HepG2 (cell line): ENCODE data around the gene BANP. TPM values are rescaled to one million over a fixed set of nuclear protein-coding genes. Genes with fewer than 3 reads are reported as not detected.

Experiments
- ATAC-seq: fragments of 200-7000 bp; cut with Tn5 transposase; 3 replicates; pipeline ENCODE4 v1.9.1; 2020; ENCODE audit warnings: mild to moderate bottlenecking, moderate library complexity
- BruUV-seq: library from RNA; stranded (reverse); fragments of 400-500 nt; replicated peaks from 2 replicates; lab custom pipeline; 2021; lab: Mats Ljungman, UMichigan
- CTCF ChIA-PET: fragments of 300-600 bp; formaldehyde crosslinking; extraction: SDS; loops from one replicate; lab custom pipeline; 2021; ENCODE audit warnings: low total read pairs, inconsistent platforms, low intra/inter-chr PET ratio; lab: Yijun Ruan, JAX
- POLR2A ChIA-PET: fragments of 350-600 bp; sonication (Branson Sonifier 250); formaldehyde crosslinking; loops from one replicate; lab custom pipeline; 2020; ENCODE audit warnings: antibody characterized with exemption, inconsistent platforms; lab: Yijun Ruan, JAX
- DNase-seq: peaks from one replicate; pipeline ENCODE4 v3.0.0-alpha.2; 2015; ENCODE audit warnings: low spot score
- FAIRE-seq: peaks from 3 replicates; lab custom pipeline; 2011; peaks lifted over from hg19 to GRCh38; lab: Jason Lieb, UNC
- H2AFZ ChIP-seq: one replicate; pipeline ENCODE4 v1.6.1; 2011; ENCODE audit warnings: low read length, inconsistent platforms
- H3K27ac ChIP-seq: fragments of 300-600 bp; 3 replicates; pipeline ENCODE4 v1.8.0; 2011; ENCODE audit warnings: mixed run types, mild to moderate bottlenecking, mixed read lengths, low read length, inconsistent platforms; ENCODE audit not compliant: insufficient read depth; ENCODE audit errors: extremely low read length
- H3K27me3 ChIP-seq, 2 experiments: fragments of 200-600 bp in 1 of 2; 2 replicates in 1 of 2; 3 replicates in 1 of 2; pipeline versions ENCODE4 v1.6.0 to v1.8.0; 2011; ENCODE audit warnings: low read length in 2 of 2, mild to moderate bottlenecking in 2 of 2, moderate library complexity in 2 of 2, inconsistent platforms in 1 of 2; ENCODE audit not compliant: insufficient read depth in 2 of 2, control insufficient read depth in 1 of 2
- H3K36me3 ChIP-seq, 2 experiments: fragments of 200-600 bp in 1 of 2; replicated peaks in 1 of 2; 2 replicates in 1 of 2; 3 replicates in 1 of 2; pipeline versions ENCODE4 v1.5.1 to v1.8.0; 2011; ENCODE audit warnings: low read length in 2 of 2, inconsistent platforms in 1 of 2; ENCODE audit not compliant: insufficient read depth in 2 of 2, control insufficient read depth in 1 of 2
- H3K4me1 ChIP-seq: 2 replicates; pipeline ENCODE4 v1.5.1; 2012; ENCODE audit warnings: low read length, inconsistent platforms; ENCODE audit not compliant: insufficient read depth
- H3K4me2 ChIP-seq: 2 replicates; pipeline ENCODE4 v1.6.0; 2011; ENCODE audit warnings: low read depth, low read length, inconsistent platforms
- H3K4me3 ChIP-seq, 3 experiments: fragments of 200-600 bp in 1 of 3; sonication (generic), shearing (Covaris generic) in 1 of 3; replicated peaks in 1 of 3; 2 replicates each; pipeline ENCODE4 v1.5.1; 2011 to 2016; ENCODE audit warnings: low read length in 3 of 3, inconsistent platforms in 2 of 3, low read depth in 2 of 3, mild to moderate bottlenecking in 2 of 3, control low read depth in 1 of 3, mixed read lengths in 1 of 3; ENCODE audit not compliant: insufficient read depth in 1 of 3
- H3K79me2 ChIP-seq: one replicate; pipeline ENCODE4 v1.6.1; 2011; ENCODE audit warnings: low read length, inconsistent platforms; ENCODE audit not compliant: insufficient read depth
- H3K9ac ChIP-seq: 2 replicates; pipeline ENCODE4 v1.6.0; 2011; ENCODE audit warnings: mild to moderate bottlenecking, low read depth, low read length, inconsistent platforms; ENCODE audit not compliant: insufficient read depth
- H3K9me3 ChIP-seq: 2 replicates; pipeline ENCODE4 v1.5.1; 2012; ENCODE audit warnings: mild to moderate bottlenecking, low read length
- H4K20me1 ChIP-seq: 2 replicates; pipeline ENCODE4 v1.6.0; 2011; ENCODE audit warnings: inconsistent platforms, mild to moderate bottlenecking, low read length, moderate library complexity; ENCODE audit not compliant: insufficient read depth
- ARNT2 ChIP-seq: sonication (generic); formaldehyde crosslinking; IDR thresholded peaks from 2 replicates; pipeline ENCODE4 v1.8.0; 2022; ENCODE audit warnings: mild to moderate bottlenecking, low read depth, missing genetic modification reagents, moderate library complexity
- ASH2L ChIP-seq: fragments of 300-600, 200-600 bp; sonication (generic); IDR thresholded peaks from 2 replicates; pipeline ENCODE4 v1.7.0; 2017; ENCODE audit warnings: low read depth, mild to moderate bottlenecking, moderate library complexity, mixed read lengths, low read length; ENCODE audit not compliant: insufficient read length
- ATF2 ChIP-seq: sonication (generic); formaldehyde crosslinking; IDR thresholded peaks from 2 replicates; pipeline ENCODE4 v1.4.0; 2020; ENCODE audit warnings: missing genetic modification reagents
- BATF2 ChIP-seq: sonication (generic); formaldehyde crosslinking; IDR thresholded peaks from 2 replicates; pipeline ENCODE4 v1.8.0; 2022; ENCODE audit warnings: mild to moderate bottlenecking, missing genetic modification reagents, moderate library complexity
- EHMT2 ChIP-seq: fragments of 200-600 bp; sonication (generic); IDR thresholded peaks from 2 replicates; pipeline ENCODE4 v1.7.0; 2017; ENCODE audit warnings: antibody characterized with exemption, low read depth, low read length, borderline replicate concordance
- ERF ChIP-seq: IDR thresholded peaks from 2 replicates; pipeline ENCODE4 v1.6.1; 2018; ENCODE audit warnings: missing biosample characterization, missing genetic modification reagents
- HIVEP1 ChIP-seq: sonication (generic); formaldehyde crosslinking; IDR thresholded peaks from 2 replicates; pipeline ENCODE4 v1.4.0; 2020; ENCODE audit warnings: mild to moderate bottlenecking, missing genetic modification reagents
- HOXA3 ChIP-seq: sonication (generic); formaldehyde crosslinking; IDR thresholded peaks from 2 replicates; pipeline ENCODE4 v1.5.0; 2020; ENCODE audit warnings: missing genetic modification reagents
- IRF2 ChIP-seq: IDR thresholded peaks from 2 replicates; pipeline ENCODE4 v1.6.1; 2018; ENCODE audit warnings: missing genetic modification reagents, missing compliant biosample characterization
- JDP2 ChIP-seq: sonication (generic); formaldehyde crosslinking; IDR thresholded peaks from 2 replicates; pipeline ENCODE4 v1.8.1; 2022; ENCODE audit warnings: missing genetic modification reagents, borderline replicate concordance
- NCOA2 ChIP-seq: sonication (generic); formaldehyde crosslinking; IDR thresholded peaks from 2 replicates; pipeline ENCODE4 v1.8.0; 2022; ENCODE audit warnings: inconsistent platforms
- RCOR2 ChIP-seq: IDR thresholded peaks from 2 replicates; pipeline ENCODE4 v1.6.1; 2016; ENCODE audit warnings: missing biosample characterization, missing genetic modification reagents
- SCMH1 ChIP-seq: sonication (generic); formaldehyde crosslinking; IDR thresholded peaks from 2 replicates; pipeline ENCODE4 v1.9.0; 2021; ENCODE audit warnings: missing genetic modification reagents, mild to moderate bottlenecking, borderline replicate concordance
- SIX1 ChIP-seq: sonication (generic); formaldehyde crosslinking; IDR thresholded peaks from 2 replicates; pipeline ENCODE4 v1.4.0; 2020; ENCODE audit warnings: missing genetic modification reagents, borderline replicate concordance
- SMARCE1 ChIP-seq: fragments of 450-650 bp; IDR thresholded peaks from 2 replicates; pipeline ENCODE4 v1.6.1; 2017; ENCODE audit warnings: borderline replicate concordance
- ZNF160 ChIP-seq: sonication (generic); formaldehyde crosslinking; IDR thresholded peaks from 2 replicates; pipeline ENCODE4 v1.8.0; 2022; ENCODE audit warnings: mild to moderate bottlenecking, inconsistent platforms, missing genetic modification reagents
- ZNF17 ChIP-seq: sonication (generic); formaldehyde crosslinking; IDR thresholded peaks from 2 replicates; pipeline ENCODE4 v1.5.0; 2020; ENCODE audit warnings: mild to moderate bottlenecking, missing genetic modification reagents
- ZNF597 ChIP-seq: sonication (generic); formaldehyde crosslinking; IDR thresholded peaks from 2 replicates; pipeline ENCODE4 v1.5.0; 2020; ENCODE audit warnings: missing genetic modification reagents
- ZNF652 ChIP-seq: IDR thresholded peaks from 2 replicates; pipeline ENCODE4 v1.6.1; 2016; ENCODE audit warnings: low read depth, borderline replicate concordance
- ZNF891 ChIP-seq: sonication (generic); formaldehyde crosslinking; IDR thresholded peaks from 2 replicates; pipeline ENCODE4 v1.5.0; 2020; ENCODE audit warnings: mild to moderate bottlenecking, missing genetic modification reagents
- ZSCAN12 ChIP-seq: sonication (generic); formaldehyde crosslinking; IDR thresholded peaks from 2 replicates; pipeline ENCODE4 v1.9.0; 2021; ENCODE audit warnings: mild to moderate bottlenecking, missing genetic modification reagents
- WGBS: methylation state at CpG from one replicate; pipeline ENCODE4 v1.1.6; 2017; ENCODE audit warnings: low lambda C conversion rate; 5-methylcytosine and 5-hydroxymethylcytosine counted together
- in situ Hi-C: cut with HindIII; loops from 2 replicates; pipeline ENCODE4 v1.10.0; 2017; ENCODE audit warnings: low pct_unique_long_range_greater_than_20kb; ENCODE audit not compliant: extremely low pct_ligation_motif_present
- intact Hi-C: fragments of 100-400 bp; cut with micrococcal nuclease; formaldehyde crosslinking; loops from one replicate; pipeline ENCODE4 v1.10.0; 2022; ENCODE audit not compliant: unreplicated experiment
- polyA plus RNA-seq, 8 experiments: library from polyadenylated mRNA; depleted of rRNA in 3 of 8; stranded (reverse) in 7 of 8; unstranded in 1 of 8; fragments of >200 nt; fragmentation: Illumina TruSeq in 4 of 8; extraction: Trizol in 4 of 8; gene quantifications; 2 replicates each; pipeline versions ENCODE4 v1.2.1 to v1.2.3, GENCODE V29; 2011 to 2016; ENCODE audit warnings: low read depth in 4 of 8, missing spikeins in 1 of 8, mixed read lengths in 1 of 8; ENCODE audit not compliant: insufficient read depth in 1 of 8
- total RNA-seq, 5 experiments: library from RNA; depleted of rRNA; stranded (reverse); fragments of >200 nt; fragmentation: Illumina TruSeq; extraction: Trizol; gene quantifications; 2 replicates each; pipeline ENCODE4 v1.2.3, GENCODE V29; 2016; ENCODE audit warnings: low read depth in 1 of 5
- TF ChIP-seq, protein P1 (sequence below): sonication (generic); formaldehyde crosslinking; IDR thresholded peaks from 2 replicates; pipeline ENCODE4 v1.5.0; 2020; ENCODE audit warnings: mild to moderate bottlenecking, missing genetic modification reagents, moderate library complexity

Gene BANP
- total and polyA plus RNA-seq, 2 of the 13 experiments (the other 11 are each of a cell fraction or from before 2014, with no cell fraction given): 20.2 to 23.8 TPM

GRCh38 chr16:87971933-87972332 is 20.7 kb downstream of the BANP start (continued):
- TF ChIP-seq, protein P1, sequence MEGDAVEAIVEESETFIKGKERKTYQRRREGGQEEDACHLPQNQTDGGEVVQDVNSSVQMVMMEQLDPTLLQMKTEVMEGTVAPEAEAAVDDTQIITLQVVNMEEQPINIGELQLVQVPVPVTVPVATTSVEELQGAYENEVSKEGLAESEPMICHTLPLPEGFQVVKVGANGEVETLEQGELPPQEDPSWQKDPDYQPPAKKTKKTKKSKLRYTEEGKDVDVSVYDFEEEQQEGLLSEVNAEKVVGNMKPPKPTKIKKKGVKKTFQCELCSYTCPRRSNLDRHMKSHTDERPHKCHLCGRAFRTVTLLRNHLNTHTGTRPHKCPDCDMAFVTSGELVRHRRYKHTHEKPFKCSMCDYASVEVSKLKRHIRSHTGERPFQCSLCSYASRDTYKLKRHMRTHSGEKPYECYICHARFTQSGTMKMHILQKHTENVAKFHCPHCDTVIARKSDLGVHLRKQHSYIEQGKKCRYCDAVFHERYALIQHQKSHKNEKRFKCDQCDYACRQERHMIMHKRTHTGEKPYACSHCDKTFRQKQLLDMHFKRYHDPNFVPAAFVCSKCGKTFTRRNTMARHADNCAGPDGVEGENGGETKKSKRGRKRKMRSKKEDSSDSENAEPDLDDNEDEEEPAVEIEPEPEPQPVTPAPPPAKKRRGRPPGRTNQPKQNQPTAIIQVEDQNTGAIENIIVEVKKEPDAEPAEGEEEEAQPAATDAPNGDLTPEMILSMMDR (CRISPR knock-in tag): no peak
- no peak for TF ChIP-seq SCMH1 (CRISPR knock-in tag)
- no peak for TF ChIP-seq ZNF652 (CRISPR knock-in tag)
- TF ChIP-seq SIX1 (CRISPR knock-in tag): no peak
- no peak for TF ChIP-seq HIVEP1 (CRISPR knock-in tag)
- TF ChIP-seq ASH2L: peak; percentile 32
- TF ChIP-seq SMARCE1: no peak
- no peak for TF ChIP-seq ATF2
- TF ChIP-seq ZSCAN12 (CRISPR knock-in tag): no peak

DNA sequence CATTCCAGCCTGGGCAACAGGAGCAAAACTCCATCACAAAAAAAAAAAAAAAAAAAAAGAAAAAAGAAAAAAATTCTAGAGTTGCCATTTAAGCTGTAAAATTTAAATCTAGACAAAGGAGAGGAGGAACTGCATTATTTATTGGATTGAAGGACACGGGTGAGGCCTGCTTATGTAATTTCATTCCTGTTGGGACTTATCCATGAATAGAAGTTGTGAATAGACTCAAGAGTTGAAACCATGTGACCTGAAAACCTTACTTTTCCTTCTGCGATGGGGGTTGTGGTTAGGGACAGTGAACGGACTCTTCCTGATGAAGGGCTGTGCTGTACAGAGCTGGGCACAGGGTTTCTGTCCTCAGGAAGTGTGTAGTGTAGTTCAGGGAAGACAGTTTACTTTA is 22.5 kb downstream of the BANP start:
- Histone ChIP-seq H3K9me3 (peaks cover 24% of the 10 kb centered on the region), H3K4me3 (no peak overlapping the region), H3K79me2 (peaks cover 40% of the 10 kb centered on the region), H3K4me1 (0 out of 2 replicates have a peak, but pooled peaks cover under 1% of the 10 kb centered on the region), H2AFZ (no peak overlapping the region), H4K20me1 (no peaks in the 10 kb centered on the region), H3K27me3 (no peaks in the 10 kb centered on the region), H3K27ac (no peak overlapping the region), H3K9ac (no peak overlapping the region), H3K36me3 (peaks cover 1 to 11% of the 10 kb centered on the region in 2 experiments; a peak in 1 of 5 replicates), H3K4me2 (no peak overlapping the region)
- ChIA-PET POLR2A (no interaction called here), CTCF (no interaction called here)
- intact Hi-C loops: no loop called here
- WGBS: 99% methylated on average over 3 of the region's 3 CpGs
- FAIRE-seq (no peak), ATAC-seq (no peak), DNase-seq (no peak)
- in situ Hi-C loops: no loop called here
- BruUV-seq: no TSS peak
- TF ChIP-seq ERF: no peak
- TF ChIP-seq EHMT2: no peak
- TF ChIP-seq IRF2 (CRISPR knock-in tag): no peak
- no peak for TF ChIP-seq ZNF17
- TF ChIP-seq RCOR2 (CRISPR knock-in tag): no peak
- no peak for TF ChIP-seq NCOA2 (CRISPR knock-in tag)
- no peak for TF ChIP-seq JDP2
- no peak for TF ChIP-seq ZNF891
- no peak for TF ChIP-seq ZNF160 (CRISPR knock-in tag)
- no peak for TF ChIP-seq HOXA3 (CRISPR knock-in tag)
- no peak for TF ChIP-seq BATF2
- TF ChIP-seq ZNF597 (CRISPR knock-in tag): no peak
- no peak for TF ChIP-seq ARNT2 (CRISPR knock-in tag)
